H1 (cell line): Measurements from ENCODE around the gene CHCHD6. TPM values are rescaled to one million over a fixed set of nuclear protein-coding genes. Genes with fewer than 3 reads are reported as not detected.

Experiments
- CTCF ChIA-PET: fragments of 300-600 bp; sonication (Branson Sonifier 250); formaldehyde crosslinking; loops from one replicate; lab custom pipeline; 2021; ENCODE audit not compliant: partially characterized antibody; lab: Charles Lee
- POLR2A ChIA-PET: fragments of 300-600 bp; sonication (Branson Sonifier 250); formaldehyde crosslinking; loops from one replicate; lab custom pipeline; 2021; ENCODE audit warnings: inconsistent platforms; ENCODE audit not compliant: partially characterized antibody; lab: Charles Lee
- DNase-seq, 2 experiments: peaks; one replicate each; pipeline versions ENCODE4 v3.0.0 to v3.0.0-alpha.2; 2010 to 2022; ENCODE audit warnings: low spot score in 2 of 2, low read depth in 1 of 2, mixed read lengths in 1 of 2
- FAIRE-seq: peaks from 2 replicates; lab custom pipeline; 2011; peaks lifted over from hg19 to GRCh38; lab: Jason Lieb, UNC
- H2AFZ ChIP-seq: 2 replicates; pipeline ENCODE4 v1.8.1; 2012; ENCODE audit warnings: low read length, inconsistent platforms
- H2AK5ac ChIP-seq: 2 replicates; pipeline ENCODE4 v1.6.1; 2013; ENCODE audit warnings: low read depth, low read length
- H2BK120ac ChIP-seq: replicated peaks from 2 replicates; pipeline ENCODE3; 2013; ENCODE audit warnings: low read depth, low read length, inconsistent platforms
- H2BK12ac ChIP-seq: 2 replicates; pipeline ENCODE4 v1.6.1; 2013; ENCODE audit warnings: low read depth, low read length
- H2BK15ac ChIP-seq: 2 replicates; pipeline ENCODE4 v1.6.1; 2013; ENCODE audit warnings: low read length
- H2BK20ac ChIP-seq: 2 replicates; pipeline ENCODE4 v1.6.1; 2013; ENCODE audit warnings: low read length
- H2BK5ac ChIP-seq: 2 replicates; pipeline ENCODE4 v1.6.1; 2013; ENCODE audit warnings: low read depth, low read length
- H3K14ac ChIP-seq: 2 replicates; pipeline ENCODE4 v1.6.1; 2013; ENCODE audit warnings: inconsistent platforms; ENCODE audit not compliant: insufficient read length
- H3K18ac ChIP-seq: 2 replicates; pipeline ENCODE4 v1.6.1; 2013; ENCODE audit warnings: low read length; ENCODE audit errors: extremely low read depth
- H3K23ac ChIP-seq: 2 replicates; pipeline ENCODE4 v1.6.1; 2013; ENCODE audit warnings: inconsistent platforms; ENCODE audit not compliant: insufficient read length
- H3K23me2 ChIP-seq: 2 replicates; pipeline ENCODE4 v1.6.1; 2013; ENCODE audit warnings: low read depth, low read length
- H3K27ac ChIP-seq: 2 replicates; pipeline ENCODE4 v1.6.1; 2011; ENCODE audit warnings: low read depth, low read length, inconsistent platforms
- H3K27me3 ChIP-seq, 4 experiments: replicated peaks in 1 of 4; 1 replicate in 1 of 4; 2 replicates in 3 of 4; pipeline versions ENCODE4 v1.6.1 to v1.8.1; 2011 to 2013; ENCODE audit warnings: low read length in 3 of 4, mild to moderate bottlenecking in 3 of 4, inconsistent platforms in 2 of 4, mixed read lengths in 2 of 4, moderate library complexity in 1 of 4; ENCODE audit not compliant: control insufficient read depth in 3 of 4, insufficient read depth in 3 of 4; ENCODE audit errors: extremely low read depth in 1 of 4
- H3K36me3 ChIP-seq, 4 experiments: 2 replicates each; pipeline versions ENCODE4 v1.6.1 to v1.8.1; 2011 to 2013; ENCODE audit warnings: mild to moderate bottlenecking in 4 of 4, low read length in 3 of 4, moderate library complexity in 2 of 4, control low read depth in 1 of 4, inconsistent platforms in 1 of 4; ENCODE audit not compliant: insufficient read depth in 4 of 4, control insufficient read depth in 2 of 4
- H3K4ac ChIP-seq: replicated peaks from 2 replicates; pipeline ENCODE3; 2013; ENCODE audit warnings: low read length, low read depth, mixed read lengths, inconsistent platforms; ENCODE audit not compliant: insufficient read length
- H3K4me1 ChIP-seq, 4 experiments: replicated peaks in 1 of 4; 1 replicate in 1 of 4; 2 replicates in 3 of 4; pipeline versions ENCODE4 v1.6.1 to v1.8.1; 2011 to 2013; ENCODE audit warnings: low read length in 3 of 4, inconsistent platforms in 2 of 4, mixed read lengths in 1 of 4; ENCODE audit not compliant: insufficient read depth in 4 of 4, control insufficient read depth in 3 of 4
- H3K4me2 ChIP-seq, 2 experiments: 2 replicates each; pipeline versions ENCODE4 v1.6.1 to v1.8.1; 2011 to 2013; ENCODE audit warnings: low read depth in 2 of 2, low read length in 2 of 2, control low read depth in 1 of 2, inconsistent platforms in 1 of 2, mild to moderate bottlenecking in 1 of 2; ENCODE audit not compliant: insufficient read depth in 1 of 2
- H3K4me3 ChIP-seq, 4 experiments: fragments of 200-600, 300-600 bp in 1 of 4; sonication (generic), shearing (Covaris generic), sonication (Bioruptor Twin) in 1 of 4; 2 replicates each; pipeline versions ENCODE4 v1.5.1 to v1.8.1; 2011 to 2016; ENCODE audit warnings: low read length in 4 of 4, low read depth in 3 of 4, control low read depth in 2 of 4, inconsistent platforms in 2 of 4, mild to moderate bottlenecking in 2 of 4, mixed read lengths in 1 of 4, moderate library complexity in 1 of 4; ENCODE audit not compliant: insufficient read depth in 2 of 4; ENCODE audit errors: extremely low read depth in 1 of 4
- H3K56ac ChIP-seq: replicated peaks from 2 replicates; pipeline ENCODE3; 2013; ENCODE audit warnings: low read depth, mild to moderate bottlenecking, mixed read lengths, low read length, inconsistent platforms; ENCODE audit not compliant: insufficient read length
- H3K79me1 ChIP-seq: 2 replicates; pipeline ENCODE4 v1.6.1; 2013; ENCODE audit warnings: low read depth, low read length, control low read depth
- H3K79me2 ChIP-seq, 2 experiments: 2 replicates each; pipeline versions ENCODE4 v1.6.1 to v1.8.1; 2012 to 2013; ENCODE audit warnings: low read length in 2 of 2, mild to moderate bottlenecking in 2 of 2, inconsistent platforms in 1 of 2; ENCODE audit not compliant: insufficient read depth in 2 of 2, control insufficient read depth in 1 of 2
- H3K9ac ChIP-seq, 4 experiments: replicated peaks in 1 of 4; 1 replicate in 1 of 4; 2 replicates in 3 of 4; pipeline versions ENCODE4 v1.6.1 to v1.8.1; 2011 to 2013; ENCODE audit warnings: low read depth in 3 of 4, low read length in 3 of 4, control low read depth in 2 of 4, mild to moderate bottlenecking in 2 of 4, moderate library complexity in 2 of 4, inconsistent platforms in 1 of 4; ENCODE audit errors: extremely low read depth in 1 of 4
- H3K9me3 ChIP-seq, 2 experiments: 2 replicates each; pipeline versions ENCODE4 v1.6.1 to v1.8.1; 2012 to 2013; ENCODE audit warnings: mild to moderate bottlenecking in 2 of 2, moderate library complexity in 2 of 2, control low read depth in 1 of 2, inconsistent platforms in 1 of 2, low read depth in 1 of 2, low read length in 1 of 2, mixed read lengths in 1 of 2; ENCODE audit not compliant: insufficient read depth in 2 of 2
- H4K20me1 ChIP-seq, 2 experiments: replicated peaks in 1 of 2; 2 replicates each; pipeline versions ENCODE3 to v1.8.1; 2011 to 2013; ENCODE audit warnings: inconsistent platforms in 2 of 2, low read length in 2 of 2, mild to moderate bottlenecking in 1 of 2; ENCODE audit not compliant: insufficient read depth in 2 of 2, control insufficient read depth in 1 of 2
- H4K5ac ChIP-seq: 2 replicates; pipeline ENCODE4 v1.6.1; 2013; ENCODE audit warnings: low read length, low read depth, mixed read lengths, inconsistent platforms; ENCODE audit not compliant: insufficient read length
- H4K8ac ChIP-seq: 2 replicates; pipeline ENCODE4 v1.8.0; 2013; ENCODE audit warnings: mild to moderate bottlenecking, moderate library complexity, low read length, inconsistent platforms; ENCODE audit not compliant: insufficient read depth; ENCODE audit errors: extremely low read depth
- H4K91ac ChIP-seq: replicated peaks from 2 replicates; pipeline ENCODE3; 2013; ENCODE audit warnings: low read length, mixed read lengths, inconsistent platforms; ENCODE audit not compliant: insufficient read length
- ASH2L ChIP-seq: fragments of 200-600, 300-600 bp; sonication (generic); IDR thresholded peaks from one replicate; pipeline ENCODE4 v1.7.1; 2017; ENCODE audit warnings: low read length
- BACH1 ChIP-seq: IDR thresholded peaks from 2 replicates; pipeline ENCODE4 v1.6.1; 2012; ENCODE audit warnings: low read length, improper control_type of control experiment
- FOSL1 ChIP-seq: IDR thresholded peaks from 2 replicates; pipeline ENCODE4 v1.6.1; 2011; ENCODE audit warnings: mild to moderate bottlenecking, low read depth, low read length, moderate library complexity; ENCODE audit not compliant: insufficient read depth
- KDM4A ChIP-seq: IDR thresholded peaks from one replicate; pipeline ENCODE4 v1.7.1; 2012; ENCODE audit warnings: low read depth, mild to moderate bottlenecking, moderate library complexity, low read length, inconsistent platforms; ENCODE audit not compliant: severe bottlenecking
- POLR2A ChIP-seq, 2 experiments: IDR thresholded peaks; 1 replicate in 1 of 2; 2 replicates in 1 of 2; pipeline ENCODE4 v1.6.1; 2011; ENCODE audit warnings: low read depth in 2 of 2, low read length in 2 of 2, mild to moderate bottlenecking in 2 of 2; ENCODE audit errors: control extremely low read depth in 1 of 2
- RBBP5 ChIP-seq: IDR thresholded peaks from 2 replicates; pipeline ENCODE4 v1.7.1; 2012; ENCODE audit warnings: low read depth, mild to moderate bottlenecking, inconsistent platforms, low read length, moderate library complexity, borderline replicate concordance
- SIN3A ChIP-seq, 2 experiments: IDR thresholded peaks in 1 of 2; conservative IDR thresholded peaks in 1 of 2; 2 replicates each; pipeline ENCODE4 v1.6.1; 2011 to 2012; ENCODE audit warnings: low read length in 2 of 2, improper control_type of control experiment in 1 of 2, low read depth in 1 of 2, mild to moderate bottlenecking in 1 of 2
- WGBS, 2 experiments: shearing (Covaris generic) in 1 of 2; methylation state at CpG; one replicate each; pipeline versions ENCODE4 v1.1.6 to v1.1.7; 2013 to 2015; ENCODE audit warnings: low lambda C conversion rate in 2 of 2, mixed read lengths in 2 of 2, inconsistent platforms in 1 of 2, low coverage in 1 of 2, missing lambda C conversion rate in 1 of 2; ENCODE audit not compliant: insufficient replicate concordance in 2 of 2, insufficient coverage in 1 of 2, insufficient read length in 1 of 2; ENCODE audit errors: extremely low coverage in 1 of 2, missing lambda C conversion rate in 1 of 2; 5-methylcytosine and 5-hydroxymethylcytosine counted together
- polyA plus RNA-seq, 7 experiments: library from polyadenylated mRNA; depleted of rRNA in 3 of 7; stranded (reverse) in 5 of 7; unstranded in 2 of 7; fragments of >200 nt in 5 of 7; fragments of 200-250 nt in 2 of 7; gene quantifications; 1 replicate in 5 of 7; 2 replicates in 1 of 7; 4 replicates in 1 of 7; pipeline versions ENCODE4 v1.2.1 to v1.2.3, GENCODE V29; 2011 to 2013; ENCODE audit warnings: missing spikeins in 2 of 7, mixed read lengths in 2 of 7
- total RNA-seq: library from RNA; stranded (reverse); fragmentation: NEBNext Ultra II Directional; extraction: Animal tissue kit (Norgen Biotek cat#: 25700); gene quantifications from 2 replicates; pipeline ENCODE4 v1.2.1, GENCODE V29; 2021

Gene CHCHD6
- total and polyA plus RNA-seq, 2 of the 8 experiments (the other 6 are each of a cell fraction or from before 2014, with no cell fraction given) = 32.4 to 37.6 TPM

- H3K4me2 ChIP-seq = peak overlapping the region; percentile 78
- no peak overlapping the region for H2BK12ac ChIP-seq
- peak overlapping the region; percentile 67 to 87 (median 73) for H3K4me3 ChIP-seq
- no peak overlapping the region for H2AFZ ChIP-seq
- peak; percentile 34 to 85 for DNase-seq
- no peak overlapping the region; the same call in 1 of the 2 replicates for H4K8ac ChIP-seq
- peaks cover 19 to 33% of the 10 kb centered on the region in 2 experiments for H4K20me1 ChIP-seq
- H2AK5ac ChIP-seq = no peak overlapping the region
- no peak overlapping the region for H2BK15ac ChIP-seq
- no peak overlapping the region for H4K91ac ChIP-seq
- no peak overlapping the region for H2BK120ac ChIP-seq
- no peak overlapping the region for H3K23ac ChIP-seq
- 3% methylated on average over 18 of the region's 61 CpGs; no CpG with 5 or more reads in 1 of the 2 experiments for WGBS, 2 experiments
- H3K4ac ChIP-seq = no peak overlapping the region
- H3K14ac ChIP-seq = no peak overlapping the region
- H3K9ac ChIP-seq = peak overlapping the region in 2 of 4 experiments; percentile 8 to 55; a peak in 3 of 7 replicates
- no peaks in the 10 kb centered on the region for H3K9me3 ChIP-seq
- no peak overlapping the region for H2BK5ac ChIP-seq
- peaks cover 0 to 26% (median 12%) of the 10 kb centered on the region in 4 experiments; a peak in 6 of 7 replicates for H3K4me1 ChIP-seq
- peaks cover 0 to 1% (median 0%) of the 10 kb centered on the region in 4 experiments; a peak in 1 of 8 replicates for H3K36me3 ChIP-seq
- H4K5ac ChIP-seq = no peak overlapping the region
- no peak overlapping the region; the same call in none of the 2 replicates for H3K18ac ChIP-seq
- no peak overlapping the region for H3K27ac ChIP-seq
- CTCF ChIA-PET = interaction anchor here (0.6 to 10.0 kb wide), 7 partner anchors 14 to 699 kb away, joined by 3 to 74 read pairs (median 3); no protein-coding TSS in a partner anchor
- POLR2A ChIA-PET = interaction anchor here (0.9 to 2.2 kb wide), 2 partner anchors 17 to 131 kb away, joined by 3 to 9 read pairs; no protein-coding TSS in a partner anchor
- no peak overlapping the region for H2BK20ac ChIP-seq
- no peak for FAIRE-seq
- H3K23me2 ChIP-seq = peaks cover 6% of the 10 kb centered on the region; the same call in 1 of the 2 replicates
- H3K27me3 ChIP-seq = peaks cover 0 to 8% (median 3%) of the 10 kb centered on the region in 4 experiments; a peak in 5 of 7 replicates
- no peak overlapping the region for H3K56ac ChIP-seq
- peaks cover 8 to 46% of the 10 kb centered on the region in 2 experiments; a peak in 3 of 4 replicates for H3K79me2 ChIP-seq
- peaks cover 20% of the 10 kb centered on the region for H3K79me1 ChIP-seq
- TF ChIP-seq ASH2L (peak; percentile 44), FOSL1 (no peak), SIN3A (conservative IDR thresholded peaks at IDR 0.05 in 1 of 2, IDR thresholded peaks at IDR 0.05 in 1 of 2; ENCODE audit: low read depth in 1 of 2, low read length in 2 of 2) (0 out of 4 replicates have a peak, but pooled peaks of 1 of the 2 experiments have one; percentile 20), KDM4A (peak; percentile 92), BACH1 (no peak), RBBP5 (0 out of 2 replicates have a peak, but pooled peaks have one; percentile 24), POLR2A (IDR thresholded peaks at IDR 0.05; ENCODE audit: control extremely low read depth in 1 of 2, low read depth in 2 of 2, low read length in 2 of 2) (no peak)
Observed at GRCh38 chr3:126983653-126984390, 279.8 kb downstream of the CHCHD6 start.
